Caco-2 (cell line): ENCODE measurements around the gene NELFB. TPM values are rescaled to one million over a fixed set of nuclear protein-coding genes. Genes with fewer than 3 reads are reported as not detected.

Experiments
- BruUV-seq: library from RNA; stranded (reverse); fragments of 400-500 nt; replicated peaks from 2 replicates; lab custom pipeline; 2021; lab: Mats Ljungman, UMichigan
- CTCF ChIA-PET: fragments of 300-600 bp; sonication (Branson Sonifier 250); formaldehyde crosslinking; loops from one replicate; lab custom pipeline; 2022; ENCODE audit warnings: antibody characterized with exemption; lab: Charles Lee
- POLR2A ChIA-PET: fragments of 300-600 bp; sonication (Branson Sonifier 250); formaldehyde crosslinking; loops from one replicate; lab custom pipeline; 2022; ENCODE audit warnings: antibody characterized with exemption; lab: Charles Lee
- DNase-seq, 2 experiments: peaks; one replicate each; pipeline versions ENCODE4 v3.0.0 to v3.0.0-alpha.2; 2020 to 2022
- H3K27me3 ChIP-seq: replicated peaks from 2 replicates; pipeline ENCODE4 v1.6.0; 2011; ENCODE audit warnings: low read length; ENCODE audit not compliant: control insufficient read depth, insufficient read depth
- H3K36me3 ChIP-seq: 2 replicates; pipeline ENCODE4 v1.5.1; 2011; ENCODE audit warnings: low read length; ENCODE audit not compliant: control insufficient read depth, insufficient read depth
- H3K4me1 ChIP-seq: fragments of 250-450 bp; sonication (Bioruptor Pico); 2 replicates; pipeline ENCODE4 v1.5.1; 2020; ENCODE audit warnings: mild to moderate bottlenecking
- H3K4me3 ChIP-seq: 2 replicates; pipeline ENCODE4 v1.5.1; 2011; ENCODE audit warnings: low read depth, mild to moderate bottlenecking, control low read depth, low read length
- H3K9me3 ChIP-seq: fragments of 250-450 bp; sonication (Bioruptor Pico); 2 replicates; pipeline ENCODE4 v1.5.1; 2020; ENCODE audit warnings: mild to moderate bottlenecking, moderate library complexity
- H3K27ac Mint-ChIP-seq: one replicate; pipeline ENCODE4 v1.8.0; 2022; ENCODE audit warnings: mixed read lengths; ENCODE audit not compliant: unreplicated experiment
- H3K27me3 Mint-ChIP-seq: one replicate; pipeline ENCODE4 v1.8.0; 2022; ENCODE audit warnings: mixed read lengths; ENCODE audit not compliant: insufficient read depth, unreplicated experiment
- H3K36me3 Mint-ChIP-seq: one replicate; pipeline ENCODE4 v1.8.0; 2022; ENCODE audit warnings: mild to moderate bottlenecking, mixed read lengths; ENCODE audit not compliant: insufficient read depth, unreplicated experiment
- H3K4me1 Mint-ChIP-seq: one replicate; pipeline ENCODE4 v1.8.0; 2022; ENCODE audit warnings: low read depth, mixed read lengths; ENCODE audit not compliant: unreplicated experiment
- H3K4me3 Mint-ChIP-seq: one replicate; pipeline ENCODE4 v1.8.0; 2022; ENCODE audit warnings: mild to moderate bottlenecking, moderate library complexity, mixed read lengths; ENCODE audit not compliant: unreplicated experiment
- H3K9me3 Mint-ChIP-seq: one replicate; pipeline ENCODE4 v1.8.0; 2022; ENCODE audit warnings: mixed read lengths; ENCODE audit not compliant: unreplicated experiment
- intact Hi-C: fragments of 100-400 bp; cut with micrococcal nuclease; formaldehyde crosslinking; loops from one replicate; pipeline ENCODE4 v1.10.0; 2022; ENCODE audit not compliant: unreplicated experiment
- total RNA-seq: library from RNA; stranded (reverse); gene quantifications from 2 replicates; pipeline ENCODE4 v1.2.3, GENCODE V29; 2022
- TF ChIP-seq, protein P1 (sequence below), 2 experiments: fragments of 200-600 bp in 1 of 2; IDR thresholded peaks; 1 replicate in 1 of 2; 2 replicates in 1 of 2; pipeline versions ENCODE4 v1.5.1 to v1.8.0; 2011 to 2022; ENCODE audit warnings: antibody characterized with exemption in 1 of 2, control low read depth in 1 of 2, inconsistent platforms in 1 of 2, low read depth in 1 of 2, low read length in 1 of 2, mild to moderate bottlenecking in 1 of 2, moderate library complexity in 1 of 2; ENCODE audit not compliant: insufficient read depth in 1 of 2, severe bottlenecking in 1 of 2, unreplicated experiment in 1 of 2

Gene NELFB
- total RNA-seq, 1 experiment from 2014 or later: 79.1 TPM

DNA sequence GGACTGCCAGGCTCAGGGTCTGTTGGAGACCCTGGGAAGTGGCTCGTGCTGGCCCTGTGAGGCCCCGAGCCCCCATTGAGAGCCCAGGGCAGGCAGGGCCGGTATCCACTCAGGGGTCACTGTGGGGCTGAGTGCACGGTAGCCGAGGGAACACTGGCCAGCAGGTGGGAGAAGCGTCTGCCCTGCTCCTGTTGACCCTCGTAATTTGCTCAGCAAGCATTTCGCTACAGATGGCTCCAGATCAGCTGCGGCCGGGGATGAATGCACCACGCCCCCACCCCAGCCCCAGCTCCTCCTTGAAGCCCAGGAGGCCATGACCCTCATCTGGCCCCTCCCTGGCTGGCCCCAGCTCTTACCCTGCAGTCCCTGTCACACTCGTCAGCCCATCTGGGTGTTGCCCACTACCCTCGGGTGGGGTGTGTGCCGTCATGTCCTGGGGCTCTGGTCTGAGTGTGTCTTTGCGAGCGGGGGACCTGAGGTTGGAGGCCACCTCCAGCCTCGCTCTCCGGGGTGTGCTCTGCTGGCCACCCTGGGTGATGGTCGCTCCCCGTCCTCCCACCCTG lies 53.0 kb downstream of the NELFB start:
- Mint-ChIP-seq H3K4me3 (no peak overlapping the region), H3K27ac (no peak overlapping the region), H3K27me3 (no peaks in the 10 kb centered on the region), H3K4me1 (no peaks in the 10 kb centered on the region), H3K36me3 (no peaks in the 10 kb centered on the region), H3K9me3 (no peaks in the 10 kb centered on the region)
- Histone ChIP-seq H3K4me3 (no peak overlapping the region), H3K4me1 (peaks cover 37% of the 10 kb centered on the region), H3K9me3 (no peaks in the 10 kb centered on the region), H3K27me3 (no peaks in the 10 kb centered on the region), H3K36me3 (no peaks in the 10 kb centered on the region)
- CTCF ChIA-PET: interaction anchor here (0.8 kb wide), 2 partner anchors 11 to 519 kb away, joined by 3 to 5 read pairs; no protein-coding TSS in a partner anchor
- POLR2A ChIA-PET: interaction anchor here (0.5 to 0.6 kb wide), 2 partner anchors 13 to 125 kb away, joined by 3 to 5 read pairs; no protein-coding TSS in a partner anchor
- intact Hi-C loops: no loop called here
- BruUV-seq: no TSS peak
- TF ChIP-seq, protein P1, sequence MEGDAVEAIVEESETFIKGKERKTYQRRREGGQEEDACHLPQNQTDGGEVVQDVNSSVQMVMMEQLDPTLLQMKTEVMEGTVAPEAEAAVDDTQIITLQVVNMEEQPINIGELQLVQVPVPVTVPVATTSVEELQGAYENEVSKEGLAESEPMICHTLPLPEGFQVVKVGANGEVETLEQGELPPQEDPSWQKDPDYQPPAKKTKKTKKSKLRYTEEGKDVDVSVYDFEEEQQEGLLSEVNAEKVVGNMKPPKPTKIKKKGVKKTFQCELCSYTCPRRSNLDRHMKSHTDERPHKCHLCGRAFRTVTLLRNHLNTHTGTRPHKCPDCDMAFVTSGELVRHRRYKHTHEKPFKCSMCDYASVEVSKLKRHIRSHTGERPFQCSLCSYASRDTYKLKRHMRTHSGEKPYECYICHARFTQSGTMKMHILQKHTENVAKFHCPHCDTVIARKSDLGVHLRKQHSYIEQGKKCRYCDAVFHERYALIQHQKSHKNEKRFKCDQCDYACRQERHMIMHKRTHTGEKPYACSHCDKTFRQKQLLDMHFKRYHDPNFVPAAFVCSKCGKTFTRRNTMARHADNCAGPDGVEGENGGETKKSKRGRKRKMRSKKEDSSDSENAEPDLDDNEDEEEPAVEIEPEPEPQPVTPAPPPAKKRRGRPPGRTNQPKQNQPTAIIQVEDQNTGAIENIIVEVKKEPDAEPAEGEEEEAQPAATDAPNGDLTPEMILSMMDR (IDR thresholded peaks at IDR 0.05; ENCODE audit: insufficient read depth in 1 of 2, low read depth in 1 of 2, low read length in 1 of 2, severe bottlenecking in 1 of 2, unreplicated experiment in 1 of 2): no peak
- peak in 1 of 2 experiments; percentile 50 for DNase-seq

DNA sequence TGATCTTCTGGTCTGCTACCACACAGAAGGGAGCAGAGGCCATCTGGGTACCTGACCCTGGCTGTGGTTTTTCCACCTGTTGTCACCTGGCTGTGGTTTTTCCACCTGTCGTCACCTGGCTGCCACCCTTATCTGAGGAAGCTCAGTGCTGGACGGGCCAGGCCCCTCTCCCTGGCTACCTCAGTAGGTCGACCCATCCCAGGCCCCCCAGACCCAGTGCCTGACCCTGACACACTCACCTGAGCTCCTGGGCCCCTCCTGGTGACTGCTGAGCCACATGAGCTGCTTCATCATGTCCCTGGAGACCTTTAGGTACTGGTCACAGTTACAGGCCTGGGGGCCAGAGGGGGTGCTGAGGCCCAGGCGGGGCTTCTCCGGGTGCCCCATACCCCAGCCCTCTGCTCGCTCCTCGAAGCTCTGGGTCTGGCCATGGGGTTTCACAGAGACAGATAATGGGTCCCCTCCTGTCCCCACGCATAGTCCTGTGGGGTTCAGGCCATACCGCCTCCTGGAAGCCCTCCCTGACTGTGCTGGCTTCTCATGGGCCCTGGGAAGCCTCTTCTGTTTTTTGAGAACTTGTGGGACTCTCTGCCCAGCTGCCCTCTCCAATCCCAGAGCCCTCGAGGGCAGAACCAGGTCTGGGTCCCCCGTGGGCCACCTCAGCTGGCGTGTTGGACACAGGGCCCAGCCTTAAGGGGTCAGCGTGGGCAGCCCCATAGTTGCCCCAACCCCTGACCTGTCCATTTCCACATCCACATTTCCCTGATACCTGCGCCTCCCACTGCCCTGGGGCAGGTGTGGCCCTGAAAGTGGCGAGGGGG lies 54.5 kb downstream of the NELFB start:
- TF ChIP-seq, protein P1 (IDR thresholded peaks at IDR 0.05; ENCODE audit: insufficient read depth in 1 of 2, low read depth in 1 of 2, low read length in 1 of 2, severe bottlenecking in 1 of 2, unreplicated experiment in 1 of 2): no peak
- POLR2A ChIA-PET: interaction anchor here (0.5 kb wide), 1 partner anchor 295 kb away, joined by 6 read pairs; no protein-coding TSS in a partner anchor
- CTCF ChIA-PET: no interaction called here
- intact Hi-C loops: no loop called here
- Mint-ChIP-seq H3K36me3 (no peaks in the 10 kb centered on the region), H3K27ac (no peak overlapping the region), H3K27me3 (no peaks in the 10 kb centered on the region), H3K9me3 (no peaks in the 10 kb centered on the region), H3K4me1 (no peaks in the 10 kb centered on the region), H3K4me3 (no peak overlapping the region)
- Histone ChIP-seq H3K36me3 (no peaks in the 10 kb centered on the region), H3K27me3 (no peaks in the 10 kb centered on the region), H3K4me3 (no peak overlapping the region), H3K9me3 (no peaks in the 10 kb centered on the region), H3K4me1 (peaks cover 48% of the 10 kb centered on the region)
- BruUV-seq: no TSS peak
- no peak for DNase-seq

DNA sequence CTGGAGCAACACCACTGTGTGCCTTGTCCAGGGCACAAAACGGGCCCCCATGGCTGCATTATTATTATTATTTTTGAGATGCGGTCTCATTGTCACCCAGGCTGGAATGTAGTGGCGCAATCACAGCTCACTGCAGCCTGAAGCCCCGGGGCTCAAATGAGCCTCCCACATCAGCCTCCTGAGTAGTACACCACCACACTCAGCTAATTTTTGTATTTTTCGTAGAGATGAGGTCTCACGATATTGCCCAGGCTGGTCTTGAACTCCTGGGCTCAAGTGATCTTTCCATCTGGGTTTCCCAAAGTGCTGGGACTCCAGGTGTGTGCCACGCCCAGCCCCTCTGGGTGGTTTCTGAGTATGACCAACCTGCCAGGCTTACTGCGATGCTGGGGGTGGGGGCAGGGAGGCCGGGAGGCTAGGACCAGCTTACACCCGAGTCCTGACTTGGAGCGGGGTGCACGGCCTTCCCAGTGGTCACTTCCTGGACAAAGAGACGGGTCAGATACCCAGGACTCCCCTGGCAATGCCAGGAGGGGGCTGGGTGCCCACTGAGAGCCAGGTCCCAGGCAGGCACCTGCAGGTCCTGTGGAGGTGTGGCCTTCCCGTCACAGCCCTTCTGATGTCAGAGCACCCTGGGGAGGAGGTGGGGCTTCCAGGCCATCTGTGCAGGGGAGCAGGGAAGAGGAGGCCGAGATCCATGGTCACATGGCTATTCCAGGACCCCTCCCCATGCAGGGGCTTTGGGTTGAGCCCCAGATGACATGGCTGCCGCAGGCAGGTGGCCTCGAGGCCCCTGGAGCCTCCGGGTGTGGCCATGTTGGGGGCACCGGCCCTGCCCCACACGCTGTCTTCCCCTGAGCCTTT lies 55.3 kb downstream of the NELFB start:
- no TSS peak for BruUV-seq
- no peaks in the 10 kb centered on the region for H3K27me3 Mint-ChIP-seq
- POLR2A ChIA-PET: interaction anchor here (1.3 kb wide), 1 partner anchor 8 kb away, joined by 7 read pairs; the partner anchor contains the start of gene NRARP

More for the DNA sequence above, 55.3 kb downstream of the NELFB start:
- H3K27me3 ChIP-seq: no peaks in the 10 kb centered on the region
- no peak overlapping the region for H3K27ac Mint-ChIP-seq
- CTCF ChIA-PET: interaction anchor here (1.0 kb wide), 1 partner anchor 8 kb away, joined by 3 read pairs; the partner anchor contains the start of gene NRARP
- no peak overlapping the region for H3K4me3 Mint-ChIP-seq
- no peaks in the 10 kb centered on the region for H3K36me3 ChIP-seq
- TF ChIP-seq, protein P1 (IDR thresholded peaks at IDR 0.05; ENCODE audit: insufficient read depth in 1 of 2, low read depth in 1 of 2, low read length in 1 of 2, severe bottlenecking in 1 of 2, unreplicated experiment in 1 of 2): no peak
- DNase-seq: peak in 1 of 2 experiments; percentile 57
- intact Hi-C loops: no loop called here
- no peaks in the 10 kb centered on the region for H3K4me1 Mint-ChIP-seq
- no peak overlapping the region for H3K4me3 ChIP-seq
- no peaks in the 10 kb centered on the region for H3K9me3 ChIP-seq
- no peaks in the 10 kb centered on the region for H3K9me3 Mint-ChIP-seq
- peaks cover 57% of the 10 kb centered on the region for H3K4me1 ChIP-seq
- no peaks in the 10 kb centered on the region for H3K36me3 Mint-ChIP-seq
